Esophagus squamous epithelium (tissue), 4 donors: ENCODE measurements around the gene DPY19L2.
"Not testable (repeated sequence)": the region's sequence is repeated elsewhere in the genome, so short reads cannot be mapped to it uniquely, and the experiment has no call there.

Experiments
- POLR2A ChIP-seq, 4 donors: fragments of 450-650 bp; IDR thresholded peaks; one replicate each; pipeline ENCODE4 v1.6.1; 2017; ENCODE audit warnings: antibody characterized with exemption in 4 of 4, mild to moderate bottlenecking in 4 of 4, moderate library complexity in 3 of 4
- TF ChIP-seq, protein P1 (sequence below), 6 experiments: fragments of 450-650 bp in 4 of 6; fragments of 200-600 bp in 2 of 6; sonication (generic) in 2 of 6; IDR thresholded peaks; one replicate each; pipeline ENCODE4 v1.5.1; 2016 to 2019; ENCODE audit warnings: antibody characterized with exemption in 6 of 6, mild to moderate bottlenecking in 4 of 6, moderate library complexity in 4 of 6

DNA sequence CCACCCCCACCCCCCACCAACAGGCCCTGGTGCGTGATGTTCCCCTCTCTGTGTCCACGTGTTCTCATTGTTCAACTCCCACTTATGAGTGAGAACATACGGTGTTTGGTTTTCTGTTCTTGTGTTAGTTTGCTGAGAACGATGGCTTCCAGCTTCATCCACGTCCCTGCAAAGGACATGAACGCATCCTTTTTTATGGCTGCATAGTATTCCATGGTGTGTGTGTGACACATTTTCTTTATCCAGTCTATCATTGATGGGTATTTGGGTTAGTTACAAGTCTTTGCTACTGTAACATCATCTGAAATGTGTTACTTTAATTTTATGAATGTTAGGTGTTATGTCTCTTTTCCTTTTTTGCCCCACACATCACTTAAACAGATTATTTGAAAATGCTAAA lies 109.8 kb downstream of the DPY19L2 start:
- TF ChIP-seq, protein P1, sequence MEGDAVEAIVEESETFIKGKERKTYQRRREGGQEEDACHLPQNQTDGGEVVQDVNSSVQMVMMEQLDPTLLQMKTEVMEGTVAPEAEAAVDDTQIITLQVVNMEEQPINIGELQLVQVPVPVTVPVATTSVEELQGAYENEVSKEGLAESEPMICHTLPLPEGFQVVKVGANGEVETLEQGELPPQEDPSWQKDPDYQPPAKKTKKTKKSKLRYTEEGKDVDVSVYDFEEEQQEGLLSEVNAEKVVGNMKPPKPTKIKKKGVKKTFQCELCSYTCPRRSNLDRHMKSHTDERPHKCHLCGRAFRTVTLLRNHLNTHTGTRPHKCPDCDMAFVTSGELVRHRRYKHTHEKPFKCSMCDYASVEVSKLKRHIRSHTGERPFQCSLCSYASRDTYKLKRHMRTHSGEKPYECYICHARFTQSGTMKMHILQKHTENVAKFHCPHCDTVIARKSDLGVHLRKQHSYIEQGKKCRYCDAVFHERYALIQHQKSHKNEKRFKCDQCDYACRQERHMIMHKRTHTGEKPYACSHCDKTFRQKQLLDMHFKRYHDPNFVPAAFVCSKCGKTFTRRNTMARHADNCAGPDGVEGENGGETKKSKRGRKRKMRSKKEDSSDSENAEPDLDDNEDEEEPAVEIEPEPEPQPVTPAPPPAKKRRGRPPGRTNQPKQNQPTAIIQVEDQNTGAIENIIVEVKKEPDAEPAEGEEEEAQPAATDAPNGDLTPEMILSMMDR (IDR thresholded peaks at IDR 0.05), result not testable (repeated sequence)
- not testable (repeated sequence) for TF ChIP-seq POLR2A (IDR thresholded peaks at IDR 0.05)
